AG08396 (cell line): ENCODE results near the gene LIPG.
"Not testable (repeated sequence)": the region's sequence is repeated elsewhere in the genome, so short reads cannot be mapped to it uniquely, and the experiment has no call there.

Experiments used
- DNase-seq: peaks from one replicate; pipeline ENCODE4 v3.0.0; 2012; ENCODE audit warnings: low spot score, mixed read lengths

Gene LIPG

DNA sequence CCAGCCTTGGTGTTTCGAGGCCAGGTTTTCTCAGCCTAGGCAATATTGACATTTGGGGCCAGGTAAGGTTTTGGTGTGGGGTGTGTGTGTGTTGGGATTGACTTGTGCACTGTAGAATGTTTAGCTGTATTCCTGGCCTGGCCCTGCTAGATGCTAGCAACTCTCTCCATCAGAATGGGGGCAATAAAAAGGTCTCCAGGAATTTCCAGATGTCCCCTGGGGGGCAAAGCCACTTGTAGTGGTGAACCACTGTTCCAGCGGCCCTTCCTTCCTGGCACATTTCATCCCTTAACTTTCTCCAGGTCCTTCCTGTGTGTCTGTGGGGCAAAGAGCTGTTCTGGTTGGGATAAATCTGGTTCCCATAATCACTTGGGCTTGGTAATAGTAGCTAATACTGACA, 12.0 kb downstream of the LIPG start:
- no peak for DNase-seq

DNA sequence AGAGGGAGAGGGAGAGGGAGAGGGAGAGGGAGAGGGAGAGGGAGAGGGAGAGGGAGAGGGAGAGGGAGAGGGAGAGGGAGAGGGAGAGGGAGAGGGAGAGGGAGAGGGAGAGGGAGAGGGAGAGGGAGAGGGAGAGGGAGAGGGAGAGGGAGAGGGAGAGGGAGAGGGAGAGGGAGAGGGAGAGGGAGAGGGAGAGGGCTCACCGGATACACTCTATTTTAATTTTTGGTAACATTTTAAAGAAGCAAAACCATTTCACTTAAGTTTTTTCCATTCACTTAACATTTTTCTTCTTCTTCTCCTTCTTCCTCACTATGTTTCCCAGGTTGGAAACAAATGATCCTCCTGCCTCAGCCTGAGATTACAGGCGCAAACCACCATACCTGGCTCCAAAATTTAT, 17.2 kb downstream of the LIPG start:
- not testable (repeated sequence) for DNase-seq

DNA sequence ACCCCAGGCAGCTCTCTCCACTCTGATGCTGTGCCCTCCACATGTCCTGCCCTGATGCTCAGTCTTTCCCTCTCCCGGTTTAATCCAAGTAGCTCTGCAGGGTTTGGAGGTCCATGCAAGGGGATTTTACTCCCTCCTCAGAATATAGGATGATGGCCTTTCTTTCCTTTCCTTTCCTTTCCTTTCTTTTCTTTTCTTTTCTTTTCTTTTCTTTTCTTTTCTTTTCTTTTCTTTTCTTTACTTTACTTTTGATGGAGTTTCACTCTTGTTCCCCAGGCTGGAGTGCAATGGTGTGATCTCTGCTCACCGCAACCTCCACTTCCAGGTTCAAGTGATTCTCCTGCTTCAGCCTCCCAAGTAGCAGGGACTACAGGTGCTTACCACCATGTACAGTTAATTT, 17.7 kb downstream of the LIPG start:
- not testable (repeated sequence) for DNase-seq

DNA sequence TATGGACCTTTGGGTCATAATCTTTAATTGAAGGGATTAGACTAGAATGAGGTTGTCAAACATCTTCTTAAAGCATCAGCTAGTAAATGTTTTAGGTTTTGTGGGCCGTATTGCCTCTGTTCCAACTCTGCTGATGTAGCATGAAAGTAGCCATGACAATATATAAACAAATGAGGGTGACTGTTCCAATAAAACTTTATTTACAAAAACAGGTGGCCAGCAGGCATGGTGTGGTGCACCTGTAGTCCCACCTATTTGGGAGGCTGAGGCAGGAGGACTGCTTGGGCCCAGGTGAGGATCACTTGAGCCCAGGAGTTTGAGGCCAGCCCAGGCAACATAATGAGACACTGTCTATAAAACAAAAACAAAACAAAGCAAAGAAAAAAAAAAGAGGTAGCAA, 18.4 kb downstream of the LIPG start:
- no peak for DNase-seq

DNA sequence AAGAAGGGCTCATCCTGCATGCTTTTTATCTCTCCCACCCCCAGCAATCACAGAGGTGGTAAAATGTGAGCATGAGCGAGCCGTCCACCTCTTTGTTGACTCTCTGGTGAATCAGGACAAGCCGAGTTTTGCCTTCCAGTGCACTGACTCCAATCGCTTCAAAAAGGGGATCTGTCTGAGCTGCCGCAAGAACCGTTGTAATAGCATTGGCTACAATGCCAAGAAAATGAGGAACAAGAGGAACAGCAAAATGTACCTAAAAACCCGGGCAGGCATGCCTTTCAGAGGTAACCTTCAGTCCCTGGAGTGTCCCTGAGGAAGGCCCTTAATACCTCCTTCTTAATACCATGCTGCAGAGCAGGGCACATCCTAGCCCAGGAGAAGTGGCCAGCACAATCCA, 19.5 kb downstream of the LIPG start:
- no peak for DNase-seq

DNA sequence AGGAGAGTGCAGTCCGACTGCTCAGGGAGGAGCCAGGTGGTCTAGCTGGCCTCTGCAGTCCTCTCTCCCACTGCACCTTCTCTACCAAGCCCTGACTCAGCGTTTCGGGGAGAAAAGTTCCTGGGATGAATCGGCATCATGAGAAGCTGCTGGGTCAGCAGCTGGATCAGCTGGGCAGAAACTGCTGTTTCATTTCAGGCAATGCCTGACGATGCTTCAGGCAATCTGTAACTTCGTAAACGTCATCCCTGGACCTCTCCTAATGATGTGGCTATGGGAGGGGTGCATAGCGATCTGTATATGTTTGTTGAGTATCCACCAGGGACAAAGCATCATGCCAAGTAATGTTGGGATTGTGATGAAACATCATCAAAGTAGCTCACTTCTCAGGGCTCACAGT, 20.7 kb downstream of the LIPG start:
- no peak for DNase-seq

DNA sequence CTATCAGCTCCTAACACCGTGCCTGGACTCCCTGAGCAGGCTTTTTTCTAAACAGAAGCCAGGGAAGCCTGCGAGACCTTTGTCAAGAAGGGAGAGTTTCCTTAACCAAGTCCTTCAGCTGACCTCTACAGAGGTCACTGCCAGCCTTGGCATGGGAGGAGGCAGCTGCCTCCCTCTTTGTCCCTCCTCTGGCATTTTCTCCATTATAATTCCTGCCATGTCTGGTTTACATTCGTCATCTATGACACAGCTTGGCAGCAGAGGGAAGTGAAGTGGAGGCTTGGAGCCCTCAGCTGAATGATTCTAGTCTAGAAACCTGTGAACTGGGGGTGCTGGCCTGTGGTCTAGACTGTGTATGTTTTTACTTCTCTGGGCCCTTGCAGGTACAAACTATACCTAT, 22.5 kb downstream of the LIPG start:
- no peak for DNase-seq

DNA sequence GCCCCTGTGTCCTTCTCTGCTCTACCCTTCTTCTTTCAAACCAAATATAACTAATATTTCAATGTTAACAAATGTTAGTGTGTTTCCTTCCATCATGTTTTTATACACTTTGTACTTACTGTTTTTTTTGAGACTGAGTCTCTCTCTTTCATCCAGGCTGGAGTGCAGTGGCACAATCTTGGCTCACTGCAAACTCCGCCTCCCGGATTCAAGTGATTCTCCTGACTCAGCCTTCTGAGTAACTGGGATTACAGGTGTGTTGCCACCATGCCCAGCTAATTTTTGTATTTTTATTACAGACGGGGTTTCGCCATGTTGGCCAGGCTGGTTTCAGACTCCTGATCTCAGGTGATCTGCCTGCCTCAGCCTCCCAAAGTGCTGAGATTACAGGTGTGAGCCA, 23.1 kb downstream of the LIPG start:
- DNase-seq = not testable (repeated sequence)

DNA sequence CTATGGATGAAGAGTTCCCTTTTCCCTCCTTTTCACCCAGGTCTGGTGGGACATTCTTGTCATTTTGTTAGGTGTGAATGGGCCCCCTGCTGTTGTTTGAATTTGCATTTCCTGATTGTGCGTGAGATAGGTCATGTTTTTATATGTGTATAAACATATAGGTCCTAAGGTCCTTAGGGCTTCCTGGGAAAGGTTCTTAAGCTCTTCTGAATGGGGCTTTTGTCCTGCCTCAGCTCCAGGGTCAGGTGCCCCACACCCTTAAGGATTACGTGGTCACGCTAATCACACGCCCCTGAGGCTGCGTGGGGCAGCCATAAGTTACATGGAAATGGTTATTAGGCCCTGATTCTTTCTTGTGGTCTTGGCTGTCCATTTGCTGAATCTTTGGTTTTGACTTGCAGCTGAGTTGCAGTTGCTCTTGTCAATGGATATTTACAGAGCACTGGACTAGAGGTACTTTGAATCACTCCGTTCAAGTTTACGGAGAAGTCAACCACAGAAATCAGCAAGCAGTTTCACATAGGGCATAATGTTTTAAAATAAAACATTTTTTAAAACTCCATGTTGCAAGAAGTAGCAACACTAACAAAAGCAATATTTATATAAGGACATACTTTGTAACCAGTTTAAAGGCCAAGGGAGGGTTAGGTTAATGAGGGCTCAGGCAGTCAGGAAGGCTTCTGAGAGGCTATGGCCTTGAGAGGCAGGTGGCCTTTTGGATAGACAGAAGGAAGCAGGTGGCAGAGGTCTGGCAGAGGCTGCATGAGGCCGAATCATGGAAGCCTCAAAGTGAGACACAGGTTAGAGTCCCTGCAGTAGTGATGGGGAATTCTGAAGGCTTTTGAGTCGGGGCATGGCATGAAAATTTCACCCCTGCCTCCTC, 24.2 kb downstream of the LIPG start:
- DNase-seq = no peak

DNA sequence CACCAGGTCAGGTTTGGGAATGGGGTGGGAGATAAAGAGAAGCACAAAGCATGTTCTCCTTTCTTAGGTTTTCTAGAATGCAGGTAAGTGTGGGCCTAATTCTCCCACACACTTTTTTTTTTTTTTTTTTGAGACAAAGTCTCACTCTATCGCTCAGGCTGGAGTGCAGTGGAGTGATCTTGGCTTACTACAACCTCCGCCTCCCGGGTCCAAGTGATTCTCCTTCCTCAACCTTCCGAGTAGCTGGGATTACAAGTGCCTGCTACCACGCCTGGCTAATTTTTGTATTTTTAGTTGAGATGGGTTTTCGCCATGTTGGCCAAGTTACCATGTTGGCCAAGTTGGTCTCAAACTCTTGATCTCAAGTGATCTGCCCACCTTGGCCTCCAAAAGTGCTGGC, 26.3 kb downstream of the LIPG start:
- no peak for DNase-seq

DNA sequence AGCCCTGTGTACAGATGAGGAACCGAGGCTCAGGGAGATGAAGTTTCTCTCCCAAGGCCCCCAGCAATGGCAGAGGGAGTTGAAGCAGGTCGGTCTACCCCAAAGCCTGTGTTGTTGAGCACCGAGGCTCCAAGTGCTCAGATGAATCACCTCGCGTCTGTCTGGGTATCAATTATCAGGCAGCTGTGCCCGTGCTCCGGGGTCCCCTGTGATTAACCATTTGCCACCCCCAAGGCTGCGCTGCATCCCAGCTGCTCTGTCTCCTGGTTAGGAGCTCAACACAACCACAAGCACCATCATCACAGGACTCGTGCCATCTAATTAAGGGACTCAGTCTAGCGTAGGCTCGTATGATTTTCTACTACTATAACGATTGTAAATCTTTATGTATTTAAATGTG, 27.1 kb downstream of the LIPG start:
- DNase-seq = no peak

DNA sequence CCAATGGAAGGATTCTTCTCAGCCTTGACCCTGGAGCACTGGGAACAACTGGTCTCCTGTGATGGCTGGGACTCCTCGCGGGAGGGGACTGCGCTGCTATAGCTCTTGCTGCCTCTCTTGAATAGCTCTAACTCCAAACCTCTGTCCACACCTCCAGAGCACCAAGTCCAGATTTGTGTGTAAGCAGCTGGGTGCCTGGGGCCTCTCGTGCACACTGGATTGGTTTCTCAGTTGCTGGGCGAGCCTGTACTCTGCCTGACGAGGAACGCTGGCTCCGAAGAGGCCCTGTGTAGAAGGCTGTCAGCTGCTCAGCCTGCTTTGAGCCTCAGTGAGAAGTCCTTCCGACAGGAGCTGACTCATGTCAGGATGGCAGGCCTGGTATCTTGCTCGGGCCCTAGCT, 28.8 kb downstream of the LIPG start:
- DNase-seq = no peak

DNA sequence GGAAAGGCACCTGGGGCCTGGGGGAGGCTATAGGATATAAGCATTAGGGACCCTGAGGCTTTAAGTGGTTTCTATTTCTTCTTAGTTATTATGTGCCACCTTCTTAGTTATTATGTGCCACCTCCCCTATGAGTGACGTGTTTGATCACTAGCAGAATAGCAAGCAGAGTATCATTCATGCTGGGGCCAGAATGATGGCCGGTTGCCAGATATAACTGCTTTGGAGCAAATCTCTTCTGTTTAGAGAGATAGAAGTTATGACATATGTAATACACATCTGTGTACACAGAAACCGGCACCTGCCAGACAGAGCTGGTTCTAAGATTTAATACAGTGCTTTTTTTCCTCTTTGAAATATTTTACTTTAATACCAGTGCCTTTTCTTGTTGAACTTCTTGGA, 29.4 kb downstream of the LIPG start:
- no peak for DNase-seq

DNA sequence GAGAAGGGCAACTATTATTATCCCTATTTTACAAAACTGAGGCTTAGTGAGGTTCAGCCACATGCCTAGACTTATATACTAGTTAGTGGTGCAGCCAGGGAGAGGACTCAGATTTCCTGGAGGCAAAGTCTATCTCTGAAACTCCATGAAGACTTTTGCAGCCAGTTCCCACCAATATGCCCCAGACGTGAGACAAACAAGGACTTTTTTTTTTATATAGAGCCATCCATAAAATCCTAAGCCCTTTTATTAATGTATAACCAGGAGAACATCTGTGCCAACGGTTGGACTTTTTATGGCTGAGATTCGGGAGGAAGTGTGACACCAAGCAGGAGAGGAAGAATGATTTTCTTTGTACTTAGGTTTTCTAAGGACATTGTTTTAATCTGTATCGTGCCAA, 29.9 kb downstream of the LIPG start:
- no peak for DNase-seq

DNA sequence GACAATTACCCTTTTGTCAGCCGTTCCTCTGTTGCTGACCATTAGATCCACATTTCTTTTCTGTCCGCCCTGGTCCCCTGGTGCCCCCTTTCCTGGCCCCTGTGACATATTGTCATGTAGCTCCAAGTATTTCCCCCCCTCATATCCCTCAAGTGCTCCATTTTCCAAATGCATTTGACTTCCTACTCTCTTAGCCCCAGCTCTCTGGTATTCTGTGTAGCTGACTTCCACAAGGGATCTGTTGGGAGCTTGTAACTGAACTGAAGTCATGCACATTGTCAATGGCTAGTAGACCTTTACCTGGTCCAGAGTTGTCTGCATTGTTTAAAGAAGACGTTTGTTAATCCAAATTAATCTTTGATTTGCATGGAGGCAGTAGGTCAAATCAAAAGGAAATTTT, 34.8 kb downstream of the LIPG start:
- no peak for DNase-seq

DNA sequence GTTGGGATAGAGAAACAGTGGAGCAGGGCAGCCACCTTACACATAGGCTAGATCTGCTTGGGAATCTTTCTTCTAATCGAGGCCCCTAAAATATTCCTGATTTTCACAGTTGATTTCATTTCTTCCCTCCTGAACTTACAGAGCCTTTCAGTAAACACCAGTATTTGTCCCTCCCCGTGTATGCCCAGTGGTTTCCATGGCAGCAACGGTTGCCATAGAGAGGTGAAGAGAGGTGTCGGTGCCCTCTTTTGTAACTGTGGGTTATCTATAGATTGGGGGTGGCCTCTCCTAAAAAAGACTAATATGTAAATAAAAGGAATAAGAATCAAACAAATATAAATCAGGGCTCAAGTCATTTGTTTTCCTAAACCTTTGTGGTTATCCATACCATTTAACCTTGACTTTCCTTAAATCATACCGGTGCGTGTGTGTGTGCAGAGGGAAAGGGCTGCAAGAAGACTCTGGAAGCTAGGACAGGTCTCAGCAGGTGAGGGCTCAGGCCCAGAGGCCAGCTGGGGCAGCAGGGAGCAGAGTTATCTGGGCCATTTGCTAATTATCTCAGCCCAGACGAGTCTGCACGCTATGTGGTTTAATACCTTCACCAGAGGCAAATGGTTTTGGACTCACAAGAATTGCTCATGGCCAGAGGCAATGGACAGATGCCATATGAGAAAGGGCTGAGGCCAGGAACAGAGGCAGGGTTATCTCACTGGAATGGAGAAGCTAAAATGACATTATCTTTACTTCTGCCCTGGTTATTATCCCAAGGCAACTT, 35.5 kb downstream of the LIPG start:
- no peak for DNase-seq

DNA sequence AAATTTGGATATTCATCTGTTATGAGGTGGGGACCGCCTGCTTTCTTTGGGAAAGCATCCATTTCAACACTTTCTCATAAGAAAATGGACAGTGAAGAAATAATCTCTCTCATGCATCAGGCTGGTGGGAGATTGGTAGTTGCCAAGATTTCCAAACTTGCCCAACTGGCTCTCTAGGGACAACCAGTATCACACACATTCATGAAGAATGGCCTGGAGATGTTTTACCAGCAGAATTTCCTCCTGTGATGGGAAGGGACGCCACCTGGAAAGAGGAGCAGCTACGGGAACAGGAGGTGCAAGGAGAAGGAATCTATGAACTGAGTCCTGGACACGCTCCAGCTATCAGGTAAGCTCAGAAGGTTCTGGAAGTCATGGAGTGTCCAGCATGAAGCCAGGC, 39.4 kb downstream of the LIPG start:
- no peak for DNase-seq

DNA sequence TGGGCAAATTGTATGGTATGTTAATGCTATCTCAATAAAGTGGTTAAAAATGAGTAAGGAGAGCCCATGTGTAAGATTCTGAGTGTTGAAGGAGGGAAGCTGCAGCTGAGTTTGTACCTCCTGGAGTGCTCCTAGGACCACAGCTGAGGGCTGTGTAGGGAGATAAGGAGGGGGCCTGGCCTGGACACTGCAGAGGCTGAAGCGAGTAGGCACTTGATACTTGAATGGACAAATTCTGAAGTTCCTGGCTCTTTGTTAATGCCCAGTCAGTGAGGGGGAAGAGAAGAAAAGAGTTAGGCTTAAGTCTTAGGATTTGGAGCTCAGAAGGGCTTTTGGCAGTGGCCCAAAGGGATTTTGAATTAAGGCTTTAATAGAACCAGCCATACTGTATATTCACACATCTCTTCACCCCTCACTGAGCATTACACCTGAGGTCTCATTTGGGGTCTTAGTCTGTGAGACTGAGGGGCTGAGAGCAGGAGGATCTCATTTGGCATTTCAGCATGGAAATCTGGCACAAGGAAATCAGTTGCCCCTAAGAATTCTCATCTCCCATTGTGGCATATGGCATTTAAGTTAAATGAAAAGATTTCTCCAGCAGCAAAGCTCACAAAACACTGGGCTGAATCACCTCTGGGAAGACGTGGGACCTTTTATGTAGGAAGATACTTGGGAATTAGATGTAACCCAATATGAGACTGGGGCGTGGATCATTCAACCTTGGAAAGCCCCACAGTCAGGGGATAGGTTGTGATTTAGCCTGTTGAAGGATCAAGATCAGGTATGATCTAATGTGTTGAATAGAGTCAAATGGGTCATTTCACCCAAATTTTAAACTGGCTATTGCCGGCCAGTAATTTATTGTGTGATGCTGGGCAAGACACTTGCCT, 46.8 kb downstream of the LIPG start:
- DNase-seq = no peak

DNA sequence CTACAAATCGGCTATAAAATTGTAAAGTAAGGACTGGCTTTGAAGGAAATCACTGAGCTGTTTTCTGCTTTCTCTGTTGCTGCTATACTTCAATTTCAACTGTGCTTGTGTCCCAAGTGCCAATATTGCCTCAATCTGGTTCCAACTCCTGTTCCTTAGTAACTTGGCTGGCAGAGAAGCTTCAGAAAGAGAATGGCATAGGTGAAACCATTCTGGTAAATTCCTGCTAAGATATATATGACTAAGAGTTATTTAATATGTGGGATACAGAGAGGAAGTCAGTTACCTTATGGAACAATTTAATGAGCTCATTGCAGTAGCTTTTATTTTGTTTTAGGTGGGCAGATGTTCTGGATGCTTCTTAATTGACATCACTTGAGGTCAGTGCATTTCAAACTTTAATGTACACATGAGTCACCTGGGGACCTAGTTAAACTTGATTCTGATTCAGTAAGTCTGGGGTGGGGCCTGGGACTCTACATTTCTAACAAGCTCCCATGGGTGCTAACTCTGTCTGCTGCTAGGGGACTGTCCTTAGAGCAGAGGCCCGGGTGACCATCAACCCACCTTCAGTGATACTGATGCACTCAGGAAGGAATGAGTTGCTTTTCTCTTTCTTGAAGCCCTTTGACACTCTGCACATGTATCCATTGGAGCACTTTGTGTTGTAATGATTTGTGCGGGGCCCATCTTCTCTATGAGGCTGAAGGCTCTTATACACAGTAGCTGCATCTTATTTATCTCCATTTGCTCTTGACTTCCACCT, 47.6 kb downstream of the LIPG start:
- no peak for DNase-seq

DNA sequence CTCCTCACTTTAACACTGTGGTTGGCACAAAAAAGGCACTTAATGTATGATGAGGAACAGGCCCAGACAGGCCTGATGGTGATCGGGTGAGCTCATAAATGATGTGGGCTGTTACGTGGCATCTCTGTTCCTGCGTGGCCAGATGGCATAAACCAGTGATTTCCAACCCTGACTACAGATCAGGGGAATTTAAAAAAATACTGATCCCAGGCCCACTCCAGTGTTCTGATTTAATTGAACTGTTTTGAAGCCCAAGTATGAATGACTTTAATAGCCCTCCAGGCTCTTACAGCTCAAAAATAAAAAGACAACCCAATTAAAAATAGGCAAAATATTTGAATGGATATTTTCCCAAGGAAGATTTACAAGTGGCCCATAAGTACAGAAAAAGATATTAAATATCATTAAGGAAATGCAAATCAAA, 48.2 kb downstream of the LIPG start:
- no peak for DNase-seq

DNA sequence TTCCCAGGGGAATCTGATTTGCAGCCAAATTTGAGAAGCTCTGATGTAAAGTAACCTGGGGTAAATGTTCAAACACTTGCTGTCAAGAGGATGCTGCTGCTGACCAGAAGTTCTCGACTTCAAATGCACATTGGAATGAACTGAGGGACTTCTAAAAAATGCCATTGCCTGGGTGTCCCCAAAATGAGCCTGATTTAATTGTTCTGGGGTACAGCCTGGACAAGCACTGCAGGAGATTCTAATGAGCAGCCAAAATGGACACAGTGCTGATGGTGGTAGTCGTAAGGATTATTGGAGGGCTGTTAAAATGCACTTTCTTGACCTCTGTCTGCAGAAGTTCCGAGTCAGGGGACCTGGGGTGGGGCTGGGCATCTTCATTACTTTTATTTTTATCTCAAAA, 49.5 kb downstream of the LIPG start:
- DNase-seq = no peak
